ENCODE results near the gene TLE2. TPM values are rescaled to one million over a fixed set of nuclear protein-coding genes. Genes with fewer than 3 reads are reported as not detected.

Gene TLE2
- total RNA-seq, 2 donors from 2014 or later = 46.7 to 154 TPM

GRCh38 chr19:3049089-3049488 lies 20.0 kb upstream of the TLE2 start:
- H3K9me3 ChIP-seq = no peaks in the 10 kb centered on the region
- H3K4me1 ChIP-seq (ENCODE audit: control insufficient read depth in 1 of 2, low read depth in 2 of 2) = peaks cover 4 to 12% of the 10 kb centered on the region in 2 donors
- H3K27me3 ChIP-seq (replicated peaks; ENCODE audit: insufficient read depth) = no peaks in the 10 kb centered on the region
- DNase-seq (ENCODE audit: low spot score) (no peak), ATAC-seq (ENCODE audit: insufficient number of reproducible peaks, low FRiP score, low read depth) (no peak)
- peaks cover 8% of the 10 kb centered on the region for H3K36me3 ChIP-seq
- no peak overlapping the region for H3K4me3 ChIP-seq
- no peak overlapping the region for H3K27ac ChIP-seq
- TF ChIP-seq CTCF (IDR thresholded peaks at IDR 0.05) = no peak

- ATAC-seq (ENCODE audit: insufficient number of reproducible peaks, low FRiP score, low read depth) (no peak), DNase-seq (ENCODE audit: low spot score) (no peak)
- TF ChIP-seq CTCF (IDR thresholded peaks at IDR 0.05) = no peak
- Histone ChIP-seq H3K27me3 (replicated peaks; ENCODE audit: insufficient read depth) (no peaks in the 10 kb centered on the region), H3K4me3 (peak overlapping the region; percentile 66), H3K27ac (no peak overlapping the region), H3K4me1 (ENCODE audit: control insufficient read depth in 1 of 2, low read depth in 2 of 2) (peaks cover 4 to 12% of the 10 kb centered on the region in 2 donors), H3K9me3 (no peaks in the 10 kb centered on the region), H3K36me3 (peaks cover 1% of the 10 kb centered on the region)
These were observed 19.1 kb upstream of the TLE2 start for GRCh38 chr19:3048190-3048533.

GRCh38 chr19:3047496-3048189 lies 18.6 kb upstream of the TLE2 start:
- Histone ChIP-seq H3K27ac (peak overlapping the region in 1 of 2 donors; percentile 17), H3K27me3 (replicated peaks; ENCODE audit: insufficient read depth) (no peaks in the 10 kb centered on the region), H3K4me3 (peak overlapping the region; percentile 66), H3K4me1 (ENCODE audit: control insufficient read depth in 1 of 2, low read depth in 2 of 2) (peaks cover 4 to 12% of the 10 kb centered on the region in 2 donors), H3K9me3 (no peaks in the 10 kb centered on the region), H3K36me3 (no peaks in the 10 kb centered on the region)
- no peak for TF ChIP-seq CTCF (IDR thresholded peaks at IDR 0.05)
- DNase-seq (ENCODE audit: low spot score) (peak; percentile 41), ATAC-seq (ENCODE audit: insufficient number of reproducible peaks, low FRiP score, low read depth) (no peak)

- no peak for ATAC-seq (ENCODE audit: insufficient number of reproducible peaks, low FRiP score, low read depth)
- no peaks in the 10 kb centered on the region for H3K9me3 ChIP-seq
These were observed 17.8 kb upstream of the TLE2 start for GRCh38 chr19:3046698-3047495.

More at GRCh38 chr19:3046698-3047495, 17.8 kb upstream of the TLE2 start:
- TF ChIP-seq CTCF (IDR thresholded peaks at IDR 0.05) = no peak
- peak overlapping the region; percentile 66 for H3K4me3 ChIP-seq
- H3K27ac ChIP-seq = peak overlapping the region in 1 of 2 donors; percentile 17
- no peak for DNase-seq (ENCODE audit: low spot score)
- H3K36me3 ChIP-seq = no peaks in the 10 kb centered on the region
- H3K4me1 ChIP-seq (ENCODE audit: control insufficient read depth in 1 of 2, low read depth in 2 of 2) = peaks cover 4 to 12% of the 10 kb centered on the region in 2 donors
- H3K27me3 ChIP-seq (replicated peaks; ENCODE audit: insufficient read depth) = no peaks in the 10 kb centered on the region
